Measurements from ENCODE around the gene SPTSSB. TPM values are rescaled to one million over a fixed set of nuclear protein-coding genes. Genes with fewer than 3 reads are reported as not detected.

The SPTSSB gene
- total RNA-seq, 6 experiments from 2014 or later: 0.07 to 1.4 TPM; not detected in 4

GRCh38 chr3:161339517-161340500 is 31.5 kb downstream of the SPTSSB start:
- ATAC-seq: no peak
- H3K27ac ChIP-seq: no peak overlapping the region
- intact Hi-C loops (cut with DNase I): no loop called here

GRCh38 chr3:161337311-161337710 is 34.0 kb downstream of the SPTSSB start:
- TF ChIP-seq CTCF (IDR thresholded peaks at IDR 0.05) (no peak), POLR2A (IDR thresholded peaks at IDR 0.05) (no peak)
- intact Hi-C loops (cut with DNase I): no loop called here
- Histone ChIP-seq H3K36me3 (no peaks in the 10 kb centered on the region), H3K27ac (no peak overlapping the region), H3K4me1 (no peaks in the 10 kb centered on the region), H3K27me3 (no peaks in the 10 kb centered on the region), H3K9me3 (no peaks in the 10 kb centered on the region), H3K4me3 (no peak overlapping the region)
- no peak for ATAC-seq
- DNase-seq: no peak

More at GRCh38 chr3:161339517-161340500, 31.5 kb downstream of the SPTSSB start:
- no peaks in the 10 kb centered on the region for H3K27me3 ChIP-seq
- DNase-seq: no peak
- WGBS (ENCODE audit: insufficient coverage, low coverage, low lambda C conversion rate, missing lambda C conversion rate): 47% methylated on average over 4 of the region's 4 CpGs
- no peaks in the 10 kb centered on the region for H3K36me3 ChIP-seq
- H3K4me1 ChIP-seq: no peaks in the 10 kb centered on the region
- no peak overlapping the region for H3K4me3 ChIP-seq
- no peak for TF ChIP-seq POLR2A (IDR thresholded peaks at IDR 0.05)
- no peak for TF ChIP-seq CTCF (IDR thresholded peaks at IDR 0.05)
- no peaks in the 10 kb centered on the region for H3K9me3 ChIP-seq

GRCh38 chr3:161336661-161337060 is 34.7 kb downstream of the SPTSSB start:
- Histone ChIP-seq H3K9me3 (no peaks in the 10 kb centered on the region), H3K4me3 (no peak overlapping the region), H3K27ac (no peak overlapping the region), H3K27me3 (no peaks in the 10 kb centered on the region), H3K4me1 (no peaks in the 10 kb centered on the region), H3K36me3 (no peaks in the 10 kb centered on the region)
- DNase-seq: no peak
- intact Hi-C loops (cut with DNase I): no loop called here
- TF ChIP-seq POLR2A (IDR thresholded peaks at IDR 0.05) (no peak), CTCF (IDR thresholded peaks at IDR 0.05) (no peak)
- no peak for ATAC-seq
- WGBS (ENCODE audit: insufficient coverage, low coverage, low lambda C conversion rate, missing lambda C conversion rate): 83% methylated on average over 2 of the region's 2 CpGs

- no peaks in the 10 kb centered on the region for H3K9me3 ChIP-seq
- TF ChIP-seq POLR2A (IDR thresholded peaks at IDR 0.05) (no peak), CTCF (IDR thresholded peaks at IDR 0.05) (no peak)
- no peaks in the 10 kb centered on the region for H3K36me3 ChIP-seq
- no peak overlapping the region for H3K4me3 ChIP-seq
- H3K27me3 ChIP-seq: no peaks in the 10 kb centered on the region
- WGBS (ENCODE audit: insufficient coverage, low coverage, low lambda C conversion rate, missing lambda C conversion rate): 39% methylated on average over 2 of the region's 2 CpGs
- intact Hi-C loops (cut with DNase I): no loop called here
- no peak for ATAC-seq
- H3K4me1 ChIP-seq: no peaks in the 10 kb centered on the region
- H3K27ac ChIP-seq: no peak overlapping the region
- no peak for DNase-seq
These were observed 37.6 kb downstream of the SPTSSB start for GRCh38 chr3:161333696-161334095.

Data from right lobe of liver (tissue), 6 donors.